ENCODE results near the gene OR10H4.
"Not testable (repeated sequence)": the region's sequence is repeated elsewhere in the genome, so short reads cannot be mapped to it uniquely, and the experiment has no call there.

Gene OR10H4

GRCh38 chr19:15948223-15949058 is at the start of gene OR10H4:
Gene OR10H4 (plus strand): TSS chr19:15949008. CDS start chr19:15949008, 0 bp downstream.
- no peak for DNase-seq (ENCODE audit: low read depth)

- DNase-seq (ENCODE audit: low read depth) = not testable (repeated sequence)
Measured at GRCh38 chr19:15899561-15899960, 49.2 kb upstream of the OR10H4 start.

GRCh38 chr19:15900032-15900431 is 48.8 kb upstream of the OR10H4 start:
- DNase-seq (ENCODE audit: low read depth) = not testable (repeated sequence)

GRCh38 chr19:15900504-15900903 is 48.3 kb upstream of the OR10H4 start:
- no peak for DNase-seq (ENCODE audit: low read depth)

- no peak for DNase-seq (ENCODE audit: low read depth)
Measured at GRCh38 chr19:15902254-15902653, 46.6 kb upstream of the OR10H4 start.

- DNase-seq (ENCODE audit: low read depth) = not testable (repeated sequence)
Measured at GRCh38 chr19:15902898-15903297, 45.9 kb upstream of the OR10H4 start.

- DNase-seq (ENCODE audit: low read depth) = no peak
Measured at GRCh38 chr19:15905026-15905425, 43.8 kb upstream of the OR10H4 start.

- no peak for DNase-seq (ENCODE audit: low read depth)
Measured at GRCh38 chr19:15911599-15912235, 37.1 kb upstream of the OR10H4 start.

GRCh38 chr19:15913384-15913783 is 35.4 kb upstream of the OR10H4 start:
- DNase-seq (ENCODE audit: low read depth) = no peak

- DNase-seq (ENCODE audit: low read depth) = no peak
Measured at GRCh38 chr19:15913830-15914229, 35.0 kb upstream of the OR10H4 start.

GRCh38 chr19:15915109-15915508 is 33.7 kb upstream of the OR10H4 start:
- no peak for DNase-seq (ENCODE audit: low read depth)

GRCh38 chr19:15919243-15919642 is 29.6 kb upstream of the OR10H4 start:
- DNase-seq (ENCODE audit: low read depth) = no peak

- DNase-seq (ENCODE audit: low read depth) = no peak
Measured at GRCh38 chr19:15922021-15922420, 26.8 kb upstream of the OR10H4 start.

- DNase-seq (ENCODE audit: low read depth) = no peak
Measured at GRCh38 chr19:15923702-15924101, 25.1 kb upstream of the OR10H4 start.

GRCh38 chr19:15926484-15926883 is 22.3 kb upstream of the OR10H4 start:
- DNase-seq (ENCODE audit: low read depth) = no peak

GRCh38 chr19:15928321-15928720 is 20.5 kb upstream of the OR10H4 start:
- DNase-seq (ENCODE audit: low read depth) = no peak

- DNase-seq (ENCODE audit: low read depth) = not testable (repeated sequence)
Measured at GRCh38 chr19:15933761-15934331, 15.0 kb upstream of the OR10H4 start.

- no peak for DNase-seq (ENCODE audit: low read depth)
Measured at GRCh38 chr19:15934332-15935078, 14.3 kb upstream of the OR10H4 start, which contains the start of gene CYP4F11. Gene CYP4F11 (minus strand): TSS chr19:15934529. CDS start chr19:15934408, 121 bp downstream.

- no peak for DNase-seq (ENCODE audit: low read depth)
Measured at GRCh38 chr19:15935167-15935702, 13.6 kb upstream of the OR10H4 start.

GRCh38 chr19:15936173-15936572 is 12.6 kb upstream of the OR10H4 start:
- no peak for DNase-seq (ENCODE audit: low read depth)

GRCh38 chr19:15936950-15937349 is 11.9 kb upstream of the OR10H4 start:
- DNase-seq (ENCODE audit: low read depth) = no peak

- no peak for DNase-seq (ENCODE audit: low read depth)
Measured at GRCh38 chr19:15937771-15938170, 11.0 kb upstream of the OR10H4 start.
